NCI-H345 treated with DMSO at 0.1 percent for 48 hours (cell line): ENCODE results near the gene BAD.
"Not testable (repeated sequence)": the region's sequence is repeated elsewhere in the genome, so short reads cannot be mapped to it uniquely, and the experiment has no call there.

ENCODE experiments used
- DNase-seq: peaks from one replicate; lab custom pipeline; 2025; ENCODE audit not compliant: unreplicated experiment; lab: John Stamatoyannopoulos, UW

Gene BAD

GRCh38 chr11:64315667-64316526 is 31.4 kb upstream of the BAD start:
- not testable (repeated sequence) for DNase-seq

GRCh38 chr11:64314805-64315561 is 30.5 kb upstream of the BAD start:
- DNase-seq, result no peak

DNA sequence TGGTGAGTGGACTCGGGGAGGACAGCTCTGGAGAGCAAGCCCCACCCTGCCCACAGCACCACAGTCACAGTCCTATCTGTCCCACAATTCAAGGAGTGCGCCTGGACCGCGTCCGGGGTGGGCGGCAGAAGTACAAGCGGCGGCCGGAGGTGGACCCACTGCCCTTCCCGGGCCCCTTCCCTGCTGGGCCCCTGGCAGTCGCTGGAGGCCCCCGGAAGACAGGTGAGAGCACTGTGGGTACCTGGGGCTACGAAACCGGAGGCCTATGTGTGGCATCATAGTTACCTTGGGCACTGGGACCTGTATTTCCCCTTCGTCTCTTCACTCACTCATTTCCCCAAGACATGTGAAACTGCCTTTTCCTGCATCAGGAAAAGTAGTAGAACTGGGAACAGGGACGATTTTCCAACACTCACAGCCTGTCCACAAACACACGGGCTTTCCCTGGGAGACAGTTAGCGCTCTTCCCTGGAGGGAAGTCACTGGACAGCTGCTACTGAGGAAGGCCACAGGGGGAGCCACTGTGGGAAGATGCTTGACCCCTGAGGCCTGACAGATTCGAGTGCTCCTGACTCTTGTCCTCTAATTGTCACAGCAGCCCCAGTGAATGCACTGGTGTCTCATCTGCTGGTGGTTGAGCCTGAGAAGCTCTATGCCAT is 29.8 kb upstream of the BAD start:
- no peak for DNase-seq

GRCh38 chr11:64313491-64314145 is 29.2 kb upstream of the BAD start:
- DNase-seq, result no peak

DNA sequence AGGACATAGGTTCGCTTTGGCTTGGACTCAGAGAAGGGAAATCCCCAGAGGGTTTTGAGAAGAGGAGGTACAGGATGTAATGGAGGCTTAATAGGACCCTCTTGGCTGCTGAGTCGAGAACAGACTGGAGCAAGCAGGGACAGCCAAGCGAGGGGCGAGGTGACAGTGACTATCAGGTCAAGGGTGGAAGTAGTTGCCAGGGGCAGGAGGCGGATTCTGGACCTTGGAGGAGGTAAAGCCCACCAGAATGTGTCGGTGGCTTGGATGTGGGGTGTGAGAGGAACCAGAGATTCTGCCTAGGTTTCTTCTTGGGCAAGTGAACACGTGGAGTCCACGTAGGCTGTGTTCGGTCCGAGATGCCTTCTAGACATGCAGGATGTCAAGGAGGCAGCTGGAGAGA is 28.5 kb upstream of the BAD start:
- no peak for DNase-seq

- not testable (repeated sequence) for DNase-seq
Measured at GRCh38 chr11:64307795-64308194, 23.3 kb upstream of the BAD start.

DNA sequence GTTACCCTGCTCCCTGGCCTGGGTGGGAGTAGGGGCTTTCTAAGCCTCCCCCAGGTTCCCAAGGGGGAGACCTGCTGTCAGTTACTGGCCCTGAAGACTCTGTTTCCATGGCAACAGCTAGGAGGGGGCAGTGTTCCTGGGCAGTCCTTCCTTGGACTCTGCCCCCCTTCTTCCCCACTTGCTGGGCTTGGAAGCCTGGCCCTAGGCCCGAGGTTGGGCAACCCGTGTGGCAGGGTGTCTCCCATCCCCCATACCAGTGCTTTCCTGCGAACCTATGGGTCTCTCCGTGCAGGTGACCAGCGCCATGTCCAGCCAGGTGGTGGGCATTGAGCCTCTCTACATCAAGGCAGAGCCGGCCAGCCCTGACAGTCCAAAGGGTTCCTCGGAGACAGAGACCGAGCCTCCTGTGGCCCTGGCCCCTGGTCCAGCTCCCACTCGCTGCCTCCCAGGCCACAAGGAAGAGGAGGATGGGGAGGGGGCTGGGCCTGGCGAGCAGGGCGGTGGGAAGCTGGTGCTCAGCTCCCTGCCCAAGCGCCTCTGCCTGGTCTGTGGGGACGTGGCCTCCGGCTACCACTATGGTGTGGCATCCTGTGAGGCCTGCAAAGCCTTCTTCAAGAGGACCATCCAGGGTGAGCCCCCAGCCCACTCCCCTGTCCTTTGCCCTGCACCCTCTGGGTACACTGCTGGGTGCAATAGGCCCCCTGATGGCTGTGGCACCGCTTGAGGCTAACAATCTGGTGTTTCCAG is 22.6 kb upstream of the BAD start:
- no peak for DNase-seq

GRCh38 chr11:64306563-64306875 is 22.1 kb upstream of the BAD start:
- no peak for DNase-seq

GRCh38 chr11:64305691-64306562 is 21.5 kb upstream of the BAD start:
- DNase-seq, result peak; percentile 19

GRCh38 chr11:64305075-64305690 is 20.7 kb upstream of the BAD start, which contains the start of gene ESRRA:
TSS of gene ESRRA (plus strand) at chr11:64305524. CDS start at chr11:64307180, 1,656 bp downstream.
- DNase-seq, result peak; percentile 100

- peak; percentile 84 for DNase-seq
Measured at GRCh38 chr11:64304316-64305072, 20.0 kb upstream of the BAD start.

DNA sequence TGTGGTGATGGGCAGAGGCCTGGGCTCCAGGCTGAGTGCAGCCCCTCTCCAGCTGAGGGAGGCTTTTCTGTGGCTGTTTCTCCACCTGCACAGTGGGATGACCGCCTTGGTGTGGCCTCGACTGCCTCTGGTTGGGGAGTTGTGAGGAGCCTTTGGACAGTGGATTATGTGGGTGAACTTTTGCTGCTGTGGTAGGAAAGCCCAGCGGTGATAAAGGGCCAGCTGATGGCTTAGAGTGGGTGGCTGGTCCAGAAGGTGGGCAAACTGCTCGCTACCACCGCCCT is 19.5 kb upstream of the BAD start:
- DNase-seq, result no peak

- DNase-seq, result no peak
Measured at GRCh38 chr11:64303109-64304031, 18.9 kb upstream of the BAD start.

GRCh38 chr11:64299847-64300648 is 15.6 kb upstream of the BAD start, which contains the start of gene CATSPERZ:
TSS of gene CATSPERZ (plus strand) at chr11:64300358. CDS start at chr11:64300411, 53 bp downstream.
- DNase-seq, result no peak

- no peak for DNase-seq
Measured at GRCh38 chr11:64298966-64299846, 14.7 kb upstream of the BAD start.
